Smooth muscle cell of the umbilical artery (primary cell): ENCODE measurements around the gene SEL1L3. TPM values are rescaled to one million over a fixed set of nuclear protein-coding genes. Genes with fewer than 3 reads are reported as not detected.

Experiments used
- total RNA-seq: library from RNA; depleted of rRNA; stranded (reverse); fragments of >200 nt; gene quantifications from 2 replicates; pipeline ENCODE4 v1.2.3, GENCODE V29; 2014

The SEL1L3 gene
- 278 and 291 TPM in 2 replicates for total RNA-seq

DNA sequence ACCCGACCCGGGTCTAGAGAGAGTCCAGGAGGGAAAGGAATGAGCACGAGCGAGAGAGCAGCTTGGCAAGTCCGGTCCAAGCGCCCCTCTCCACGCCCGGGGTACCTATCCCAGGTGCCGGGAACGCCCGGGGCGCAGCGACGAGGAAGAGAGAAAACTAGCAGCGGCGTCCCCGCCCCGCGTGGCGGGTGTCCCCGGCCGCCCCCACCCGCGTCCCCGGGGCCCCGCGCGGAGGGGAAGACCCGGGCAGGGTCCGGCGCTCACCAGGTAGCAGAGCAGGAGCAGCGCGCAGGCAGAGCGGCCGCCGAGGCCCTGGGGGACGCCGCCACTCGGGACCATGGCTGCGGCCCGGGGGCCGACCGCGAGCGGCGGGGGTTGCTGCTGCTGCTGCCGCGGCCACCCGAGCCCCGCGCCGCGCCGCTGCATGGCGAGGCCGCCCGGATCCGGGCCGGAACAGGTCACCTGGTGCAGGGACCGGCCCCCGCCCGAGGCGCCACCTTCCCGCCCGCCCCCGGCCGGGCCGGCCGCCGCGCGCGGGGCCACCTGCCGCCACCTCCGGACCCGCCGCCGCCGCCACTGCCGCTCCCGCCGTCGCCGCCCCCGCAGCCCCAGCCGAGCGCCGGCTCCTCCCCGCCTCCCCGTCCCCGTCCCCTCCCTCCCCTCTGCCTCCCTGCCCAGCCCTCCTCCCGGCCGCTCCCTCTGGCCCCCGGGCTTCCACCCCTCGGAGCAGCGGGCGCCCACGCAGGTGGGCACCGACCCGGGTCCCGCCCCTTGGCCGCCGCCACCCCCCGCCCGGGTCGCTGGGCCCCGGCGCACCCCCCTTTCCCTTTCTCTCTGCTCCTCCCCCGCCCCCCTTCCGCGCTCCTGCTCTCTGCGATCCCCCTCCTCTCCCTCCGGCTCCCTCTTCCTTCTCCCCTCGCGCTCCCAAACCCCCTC is at the start of gene SEL1L3:
Gene SEL1L3, minus strand, starts transcription at position 578 of the 936 bp plus-strand sequence. Its CDS starts 152 bp downstream, at position 426.

Other genes starting within 250 kb of the SEL1L3 start
- gene SLC34A2, start 207.1 kb downstream of the SEL1L3 start, total RNA-seq = not detected in 2 replicates
- gene SMIM20, start 51.2 kb upstream of the SEL1L3 start, total RNA-seq = 18.8 and 36.5 TPM in 2 replicates